AML-193 (cell line): Measurements from ENCODE around the gene KCTD15.
"Not testable (repeated sequence)": the region's sequence is repeated elsewhere in the genome, so short reads cannot be mapped to it uniquely, and the experiment has no call there.

Experiments
- DNase-seq, 2 experiments: peaks; one replicate each; lab custom pipeline; 2025; lab: John Stamatoyannopoulos, UW

Gene KCTD15

DNA sequence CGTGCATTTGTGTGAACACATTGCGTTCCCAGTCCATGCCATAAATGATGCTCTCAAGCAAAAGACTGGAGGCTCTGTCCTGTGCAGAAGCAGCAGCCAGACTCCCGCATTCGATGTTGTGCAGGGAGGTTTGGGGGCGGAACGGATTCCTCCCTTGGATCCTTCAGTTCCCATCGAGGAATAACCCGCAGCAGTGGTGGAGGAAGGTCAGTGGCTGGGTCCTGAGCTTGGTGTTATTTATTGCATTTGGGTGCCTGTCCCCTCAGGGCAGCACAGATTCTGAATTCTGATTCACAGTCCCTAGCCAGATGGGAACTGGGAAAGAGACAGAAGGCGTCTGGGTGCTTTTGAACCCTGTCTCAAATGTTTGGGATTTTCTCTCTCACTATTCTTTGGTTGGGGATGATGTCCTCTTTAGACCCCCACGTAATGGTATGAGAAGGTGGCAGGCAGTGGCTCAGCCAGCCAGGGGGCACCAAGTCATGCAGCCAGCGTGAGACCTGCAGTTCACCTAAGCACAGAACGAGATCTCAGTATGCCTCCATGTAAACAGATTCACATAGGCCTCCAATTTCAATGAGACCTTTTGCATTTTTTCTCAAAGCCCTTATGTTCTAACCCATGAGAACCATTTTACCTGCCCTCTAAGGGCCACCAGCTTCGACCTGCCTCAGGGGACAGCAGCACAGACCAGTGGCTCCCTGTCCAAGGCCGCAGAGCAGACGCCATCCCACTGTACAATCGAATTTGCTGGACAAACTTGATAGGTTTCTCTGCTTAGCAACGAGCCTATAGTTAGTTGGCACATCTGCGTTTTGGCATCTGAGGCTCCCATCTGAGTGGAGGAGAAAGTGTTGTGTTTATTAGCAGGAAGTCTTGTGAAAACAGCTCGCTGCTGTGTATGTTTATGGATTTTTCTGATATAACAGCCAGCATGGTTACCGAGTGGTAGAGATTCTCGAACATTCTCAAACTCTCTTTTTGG lies 17.8 kb downstream of the KCTD15 start:
- no peak for DNase-seq

DNA sequence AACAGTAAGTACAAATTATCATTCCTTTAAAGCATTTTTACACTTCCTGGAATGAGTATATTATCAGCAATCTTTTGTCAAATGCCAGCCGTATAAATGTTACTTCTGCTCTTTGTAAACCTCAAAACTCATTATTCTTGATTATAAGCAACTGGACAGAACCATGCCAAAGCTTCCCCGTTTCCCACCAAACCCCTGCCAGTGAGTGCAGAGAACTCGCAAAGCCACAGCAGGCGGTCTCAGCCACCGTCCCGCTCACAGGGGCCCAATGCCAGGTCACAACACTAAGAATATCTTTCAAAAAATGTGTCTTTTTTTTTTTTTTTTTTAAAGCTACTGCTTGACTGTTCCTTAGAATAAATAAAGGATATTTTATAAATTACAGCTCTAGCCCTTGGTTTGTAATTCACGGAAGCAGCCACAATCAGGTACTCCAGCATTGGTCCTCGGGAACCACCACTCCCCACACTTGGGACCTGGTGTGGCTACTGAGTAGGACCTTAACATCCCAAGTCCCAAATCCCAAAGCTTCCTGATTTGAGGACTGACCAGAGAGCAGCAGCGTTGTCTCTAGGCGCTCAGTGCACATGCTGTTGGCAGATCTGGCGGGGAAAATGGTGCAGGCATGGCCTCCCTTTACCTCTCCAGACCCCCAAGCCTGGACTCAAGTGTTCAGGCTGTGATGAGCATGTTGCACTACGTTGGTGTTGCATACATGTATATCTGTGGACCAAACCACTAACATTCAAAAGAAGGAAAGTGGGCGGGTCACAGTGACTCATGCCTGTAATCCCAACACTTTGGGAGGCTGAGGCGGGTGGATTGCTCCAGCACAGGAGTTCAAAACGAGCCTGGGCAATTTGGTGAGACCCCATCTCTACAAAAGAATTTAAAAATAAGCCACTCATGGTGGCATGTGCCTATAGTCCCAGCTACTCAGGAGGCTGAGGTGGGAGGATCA lies 19.0 kb downstream of the KCTD15 start:
- DNase-seq, result no peak

- no peak for DNase-seq
Observed at GRCh38 chr19:33818411-33818810, 21.7 kb downstream of the KCTD15 start.

DNA sequence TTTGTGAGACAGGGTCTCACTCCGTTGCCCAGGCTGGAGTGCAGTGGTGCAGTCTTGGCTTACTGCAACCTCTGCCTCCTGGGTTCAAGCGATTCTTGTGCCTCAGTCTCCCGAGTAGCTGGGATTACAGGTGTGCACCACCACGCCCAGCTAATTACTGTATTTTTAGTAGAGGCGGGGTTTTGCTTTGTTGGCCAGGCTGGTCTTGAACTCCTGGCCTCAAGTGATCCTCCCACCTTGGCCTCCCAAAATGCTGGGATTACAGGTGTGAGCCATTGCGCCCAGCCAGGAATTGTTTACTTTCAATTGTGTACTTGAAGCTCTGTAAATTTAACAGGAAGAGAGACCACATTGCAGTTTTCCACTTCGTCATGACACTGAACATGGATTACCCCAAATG lies 22.4 kb downstream of the KCTD15 start:
- not testable (repeated sequence) for DNase-seq

GRCh38 chr19:33819506-33819879 lies 22.8 kb downstream of the KCTD15 start:
- DNase-seq, result no peak

- peak; percentile 80 to 82 for DNase-seq
Observed at GRCh38 chr19:33819880-33820781, 23.5 kb downstream of the KCTD15 start.

DNA sequence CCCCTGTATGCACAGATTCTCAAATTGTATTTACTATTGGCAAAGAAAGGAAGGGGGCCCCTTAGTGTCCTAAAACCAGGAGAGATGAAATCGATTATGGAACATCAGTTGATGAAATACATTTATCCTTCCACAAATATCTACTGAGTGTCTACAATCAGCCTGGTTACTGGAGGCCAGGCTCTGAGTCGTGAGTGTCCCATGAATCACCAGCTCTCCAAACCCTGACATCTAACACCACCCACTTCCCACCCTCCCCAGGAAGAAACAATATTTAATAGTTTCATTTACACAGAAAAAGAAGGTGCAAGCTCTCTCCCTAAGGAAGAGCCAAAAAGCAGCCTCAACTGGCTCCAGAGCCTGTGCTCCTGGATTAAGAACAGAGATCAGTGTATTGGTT lies 25.2 kb downstream of the KCTD15 start:
- no peak for DNase-seq

- no peak for DNase-seq
Observed at GRCh38 chr19:33823341-33823740, 26.7 kb downstream of the KCTD15 start.

GRCh38 chr19:33825556-33825955 lies 28.9 kb downstream of the KCTD15 start:
- DNase-seq, result no peak

- no peak for DNase-seq
Observed at GRCh38 chr19:33826521-33826920, 29.9 kb downstream of the KCTD15 start.

GRCh38 chr19:33828266-33829075 lies 31.8 kb downstream of the KCTD15 start:
- no peak for DNase-seq

DNA sequence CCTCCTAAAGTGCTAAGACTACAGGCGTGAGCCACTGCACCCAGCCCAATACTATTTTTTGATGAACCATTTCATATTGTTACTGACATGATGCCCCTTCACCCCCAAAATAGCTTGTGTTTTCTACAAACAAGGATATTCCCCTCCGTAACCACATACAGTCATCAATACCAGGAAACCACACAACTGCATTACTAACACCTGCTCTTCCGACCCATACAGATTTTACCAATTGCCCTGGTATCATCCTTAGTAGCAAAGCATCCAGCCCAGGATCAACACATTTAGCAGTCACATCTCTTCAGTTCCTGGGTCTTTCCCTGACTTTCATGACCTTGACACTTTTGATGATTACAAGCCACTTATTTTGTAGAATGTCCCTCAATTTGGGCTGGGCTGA lies 33.6 kb downstream of the KCTD15 start:
- no peak for DNase-seq

DNA sequence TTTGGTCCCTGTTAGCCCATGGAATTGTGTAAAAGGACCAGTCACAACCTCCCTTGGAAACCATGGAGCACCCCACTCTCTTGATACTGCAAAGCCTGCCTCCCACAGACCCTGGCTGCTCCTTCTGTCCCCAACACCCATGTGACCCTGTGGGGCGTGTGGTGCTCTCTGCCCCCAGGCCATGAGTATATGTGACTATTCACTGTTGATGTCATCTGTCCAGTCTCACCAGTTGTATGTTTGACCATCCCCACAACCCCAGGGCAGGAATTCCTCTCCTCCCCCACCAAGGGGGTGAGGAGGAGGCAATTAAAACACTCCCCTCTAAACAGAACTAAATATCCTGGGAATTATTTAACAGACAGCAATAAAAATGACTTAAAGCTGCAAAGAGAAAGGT lies 35.2 kb downstream of the KCTD15 start:
- DNase-seq, result no peak

GRCh38 chr19:33832633-33833032 lies 36.0 kb downstream of the KCTD15 start:
- DNase-seq, result no peak

GRCh38 chr19:33840382-33840781 lies 43.7 kb downstream of the KCTD15 start:
- no peak for DNase-seq

DNA sequence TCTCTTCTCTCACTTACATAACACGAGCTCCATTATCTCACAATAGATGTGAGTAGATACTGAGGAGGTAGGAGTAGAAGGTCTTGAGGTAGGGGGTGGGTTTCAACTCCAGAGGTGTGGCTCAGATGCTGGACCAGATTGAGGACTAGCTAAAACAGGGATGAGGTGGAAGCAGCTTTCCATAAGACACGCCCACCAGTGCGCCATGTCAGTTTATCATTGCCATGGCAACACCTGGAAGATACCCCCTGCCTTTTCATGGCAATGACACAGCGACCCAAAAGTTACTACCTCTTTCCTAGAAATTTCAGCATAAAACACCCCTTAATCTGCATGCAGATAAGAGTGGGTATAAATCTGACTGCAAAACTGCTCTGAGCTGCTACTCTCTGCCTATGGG lies 44.1 kb downstream of the KCTD15 start:
- DNase-seq, result no peak

DNA sequence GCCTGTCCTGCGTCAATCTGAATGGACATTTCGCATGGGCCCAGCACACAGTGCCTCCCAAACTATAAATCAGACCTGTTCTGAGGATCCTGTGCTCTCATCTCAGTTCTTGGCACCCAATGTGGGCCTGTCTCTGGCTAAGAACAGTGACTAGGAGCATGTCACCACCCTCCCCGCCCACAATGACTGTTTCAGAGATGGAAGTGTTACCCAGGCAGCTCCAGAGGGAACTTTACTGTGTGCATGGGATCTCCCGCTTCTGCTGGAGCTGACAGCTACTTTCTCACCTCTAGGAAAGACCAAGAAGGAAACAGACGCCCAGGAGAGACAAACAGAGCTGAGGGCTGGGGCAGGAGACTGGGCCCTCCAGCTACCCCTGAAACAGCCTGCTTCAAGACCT lies 45.0 kb downstream of the KCTD15 start:
- DNase-seq, result no peak

GRCh38 chr19:33844478-33844877 lies 47.8 kb downstream of the KCTD15 start:
- no peak for DNase-seq

DNA sequence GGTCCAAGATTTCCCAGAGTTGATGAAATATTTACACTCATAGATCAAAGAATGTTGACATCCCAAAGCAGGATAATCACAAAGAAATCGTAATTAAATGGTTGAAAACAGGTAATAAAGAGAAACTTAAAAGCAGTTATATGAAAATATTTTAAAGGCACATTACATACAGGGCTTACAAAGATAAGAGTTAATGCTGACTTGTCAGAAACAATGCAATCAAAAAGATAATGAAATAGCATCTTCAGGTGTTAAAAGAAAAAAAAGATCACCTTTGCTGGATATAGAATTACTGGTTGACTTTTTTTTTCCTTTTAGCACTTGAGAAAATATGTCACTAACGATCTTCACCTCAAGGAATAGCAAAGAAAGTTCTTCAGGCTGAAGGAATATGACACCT lies 48.8 kb downstream of the KCTD15 start:
- DNase-seq, result no peak

DNA sequence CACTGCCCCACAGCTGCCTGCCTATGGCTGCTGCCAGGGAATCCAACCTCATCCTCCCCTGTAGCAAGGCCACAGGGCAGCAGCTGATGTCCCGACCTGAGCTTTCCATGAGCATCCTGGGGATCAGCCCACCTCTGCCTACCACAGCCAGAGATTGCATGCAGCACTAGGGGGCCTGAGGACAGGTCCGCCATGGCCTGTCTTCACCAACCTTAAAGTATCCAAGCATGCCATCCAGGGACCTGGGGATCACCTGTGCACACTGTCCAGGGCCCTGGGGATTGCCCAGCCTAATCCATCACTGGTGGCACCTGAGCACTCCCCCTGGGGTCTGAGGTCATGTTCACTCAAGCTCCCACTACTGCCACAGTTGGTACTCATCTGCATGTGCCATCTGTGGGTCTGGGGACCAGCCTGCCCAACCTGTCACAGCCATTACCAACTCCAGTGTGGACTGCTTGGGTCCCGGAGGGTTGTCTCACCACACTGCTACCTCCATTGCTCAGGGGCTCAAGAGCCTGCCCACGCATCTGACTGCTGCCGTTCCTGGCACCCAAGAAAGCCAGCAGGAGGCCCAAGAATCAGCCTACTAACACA lies 53.0 kb downstream of the KCTD15 start:
- DNase-seq, result no peak
